Activated CD4-positive, alpha-beta T cell treated with anti-CD3 and anti-CD28 coated beads for 48 hours (primary cell): ENCODE measurements around the gene FOXP1.
"Not testable (repeated sequence)": the region's sequence is repeated elsewhere in the genome, so short reads cannot be mapped to it uniquely, and the experiment has no call there.

Experiments
- DNase-seq: peaks from one replicate; pipeline ENCODE4 v3.0.0-alpha.2; 2020

The FOXP1 gene

DNA sequence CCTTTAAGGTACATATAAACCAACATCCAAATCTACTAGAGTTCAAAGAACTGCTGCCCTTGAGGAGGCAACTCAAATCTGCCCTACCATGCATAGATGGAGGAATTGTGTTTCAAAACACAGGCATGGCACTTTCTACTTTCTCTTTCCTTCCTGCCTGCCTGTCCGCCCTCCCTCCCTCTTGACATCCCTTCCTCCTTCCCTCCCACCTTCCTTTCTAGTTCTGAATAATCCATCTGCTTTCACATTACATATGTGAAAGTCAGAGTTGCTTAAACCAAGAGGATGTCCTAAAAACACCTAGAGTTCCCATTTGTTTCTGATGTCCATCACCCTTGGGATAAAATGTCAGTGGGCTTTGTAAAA lies 537.6 kb downstream of the FOXP1 start:
- peak; percentile 50 for DNase-seq

GRCh38 chr3:71045212-71045916 lies 538.2 kb downstream of the FOXP1 start:
- DNase-seq = no peak

- DNase-seq = no peak
Observed at GRCh38 chr3:71042759-71043158, 540.8 kb downstream of the FOXP1 start.

DNA sequence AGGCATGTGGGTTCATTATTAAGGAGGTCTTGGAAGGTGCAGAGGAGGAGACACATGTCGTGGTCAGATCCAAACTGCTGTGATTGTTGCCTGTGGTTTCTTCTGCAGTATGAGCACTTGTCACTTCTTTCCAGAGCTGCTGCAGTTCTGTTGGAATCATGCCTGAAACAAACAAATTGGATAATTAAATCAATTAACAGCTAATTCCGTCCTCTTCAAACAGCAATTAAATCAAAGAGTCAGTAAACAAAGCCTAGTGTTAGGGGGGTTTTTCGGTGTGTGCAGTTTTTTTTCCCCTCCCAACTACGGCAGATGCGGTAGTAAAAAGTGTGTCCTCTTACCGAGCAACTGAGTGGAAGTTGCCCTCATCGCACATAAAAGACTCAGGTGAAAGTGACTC lies 542.2 kb downstream of the FOXP1 start:
- DNase-seq = no peak

- no peak for DNase-seq
Observed at GRCh38 chr3:71039332-71039731, 544.2 kb downstream of the FOXP1 start.

- no peak for DNase-seq
Observed at GRCh38 chr3:71037775-71038174, 545.8 kb downstream of the FOXP1 start.

- no peak for DNase-seq
Observed at GRCh38 chr3:71035886-71036285, 547.6 kb downstream of the FOXP1 start.

- no peak for DNase-seq
Observed at GRCh38 chr3:71035314-71035713, 548.2 kb downstream of the FOXP1 start.

DNA sequence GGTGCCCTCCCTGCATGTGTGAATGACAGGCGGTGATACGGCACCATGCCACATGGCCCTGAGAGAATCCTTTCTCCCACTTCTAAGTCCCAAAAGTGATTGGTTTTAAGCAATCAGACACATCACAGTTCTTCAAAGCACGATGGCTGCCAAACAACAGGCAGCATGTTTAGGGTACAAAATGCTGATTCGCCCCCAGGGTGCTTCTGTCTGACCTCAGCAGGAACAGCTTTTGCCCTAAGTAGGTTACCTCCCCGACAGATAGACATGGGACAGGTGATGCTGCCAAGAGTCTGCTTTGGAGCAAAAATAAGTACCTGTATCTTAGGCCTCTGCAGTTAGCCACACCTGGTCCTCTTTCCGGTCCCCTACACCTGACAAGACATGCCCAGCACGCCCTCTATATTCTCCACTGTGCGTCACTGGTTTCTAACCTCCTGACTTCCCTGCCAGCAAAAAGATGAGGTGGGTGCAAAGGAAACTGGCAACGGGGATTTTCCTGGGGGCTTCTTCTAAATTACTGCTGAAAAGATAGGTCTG lies 549.8 kb downstream of the FOXP1 start:
- no peak for DNase-seq

- DNase-seq = no peak
Observed at GRCh38 chr3:71031914-71032521, 551.5 kb downstream of the FOXP1 start.

GRCh38 chr3:71031181-71031580 lies 552.3 kb downstream of the FOXP1 start:
- no peak for DNase-seq

DNA sequence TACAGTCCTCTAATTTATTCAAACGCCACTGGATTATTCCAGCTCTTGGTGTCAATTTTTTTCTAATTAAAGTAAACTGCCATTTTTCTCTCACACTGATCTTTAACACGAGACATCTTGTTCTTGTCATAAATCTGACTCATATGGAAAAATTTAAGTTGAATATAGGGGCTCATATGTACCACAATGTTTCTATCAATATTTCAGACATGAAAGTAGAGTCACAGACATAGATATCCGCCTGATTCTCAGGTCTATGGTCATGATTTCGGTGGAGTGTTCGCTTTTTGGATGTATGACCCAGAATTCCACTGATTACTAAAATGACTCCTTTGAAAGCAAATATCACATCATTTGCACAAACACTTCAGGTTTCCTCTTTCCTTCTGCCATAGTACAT lies 552.8 kb downstream of the FOXP1 start:
- no peak for DNase-seq

GRCh38 chr3:71029770-71030169 lies 553.8 kb downstream of the FOXP1 start:
- DNase-seq = no peak

DNA sequence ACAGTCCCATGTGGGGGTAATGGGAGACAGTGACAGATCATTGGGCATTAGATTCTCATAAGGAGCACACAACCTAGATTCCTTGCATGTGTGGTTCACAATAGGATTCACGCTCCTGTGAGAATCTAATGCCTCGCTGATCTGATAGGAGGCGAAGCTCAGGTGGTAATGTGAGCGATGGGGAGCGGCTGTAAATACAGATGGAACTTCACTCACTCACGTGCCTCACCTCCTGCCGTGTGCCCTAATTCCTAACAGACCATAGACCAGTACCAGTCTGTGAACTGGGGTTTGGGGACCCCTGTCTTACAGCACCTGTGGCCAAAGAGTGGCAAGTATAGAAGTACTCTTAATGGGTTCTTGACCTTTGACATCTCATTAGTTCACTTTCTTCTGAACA lies 554.7 kb downstream of the FOXP1 start:
- no peak for DNase-seq

- no peak for DNase-seq
Observed at GRCh38 chr3:71028184-71028583, 555.3 kb downstream of the FOXP1 start.

DNA sequence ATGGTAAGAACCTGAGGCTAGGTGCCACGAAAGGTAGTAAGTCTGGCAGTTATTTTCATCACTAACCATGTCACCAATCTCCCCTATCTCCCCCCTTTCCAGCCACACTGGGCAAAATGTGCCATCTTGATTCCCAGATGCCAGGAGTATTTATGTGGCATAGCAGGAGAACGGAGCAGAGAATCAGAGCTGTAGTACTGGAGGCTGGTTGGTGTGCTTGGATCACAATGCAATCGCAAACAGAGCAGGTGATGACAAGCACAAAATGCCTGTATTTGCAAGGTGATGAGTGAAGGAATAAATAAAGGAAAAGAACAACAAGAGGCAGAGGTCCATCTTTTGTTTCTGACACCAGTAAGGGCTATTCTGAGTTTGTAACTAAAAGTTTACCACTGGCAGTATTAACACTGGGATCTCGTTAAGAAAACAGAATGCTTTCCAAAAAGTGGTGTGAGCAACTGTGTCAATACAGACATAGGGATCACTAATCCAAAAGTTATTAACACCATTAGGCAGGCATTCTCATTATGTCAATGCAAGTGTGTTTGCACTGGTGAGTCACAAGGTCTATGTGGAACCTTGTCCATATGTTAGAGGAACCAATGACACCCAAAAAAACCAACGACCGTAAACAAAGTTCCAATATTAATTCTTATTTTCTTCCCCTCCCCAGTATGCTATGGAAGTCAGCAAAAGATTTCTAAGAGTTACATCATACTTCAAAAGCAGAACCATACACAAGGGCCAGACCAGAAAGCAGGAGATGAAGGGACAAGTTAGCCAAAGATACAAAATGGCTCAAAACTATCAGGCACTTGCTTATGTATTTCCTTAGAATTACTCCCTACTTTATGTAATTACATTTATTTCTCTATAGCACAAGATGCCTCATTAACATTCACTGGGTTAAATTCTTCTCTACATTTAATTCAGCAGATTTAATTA lies 556.6 kb downstream of the FOXP1 start:
- no peak for DNase-seq

- DNase-seq = no peak
Observed at GRCh38 chr3:71025516-71025915, 558.0 kb downstream of the FOXP1 start.

DNA sequence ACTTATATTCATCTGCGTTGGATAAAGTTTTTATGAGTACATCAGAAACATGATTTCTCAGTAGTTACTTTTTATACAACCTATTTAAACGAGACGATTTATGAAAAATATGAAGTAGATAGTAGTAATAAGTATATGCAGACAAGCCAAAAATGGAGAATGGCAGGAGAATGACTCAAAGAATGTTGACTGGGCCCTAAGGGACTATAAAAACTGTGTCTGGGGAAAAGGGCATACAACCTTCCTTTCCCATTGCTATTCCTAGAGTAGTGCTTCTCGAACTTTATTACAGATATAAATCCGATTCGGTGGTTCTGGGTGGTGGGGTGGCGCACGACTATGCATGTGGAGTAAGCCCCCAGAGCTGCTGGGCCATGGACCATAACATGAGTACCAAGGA lies 558.5 kb downstream of the FOXP1 start:
- DNase-seq = no peak

DNA sequence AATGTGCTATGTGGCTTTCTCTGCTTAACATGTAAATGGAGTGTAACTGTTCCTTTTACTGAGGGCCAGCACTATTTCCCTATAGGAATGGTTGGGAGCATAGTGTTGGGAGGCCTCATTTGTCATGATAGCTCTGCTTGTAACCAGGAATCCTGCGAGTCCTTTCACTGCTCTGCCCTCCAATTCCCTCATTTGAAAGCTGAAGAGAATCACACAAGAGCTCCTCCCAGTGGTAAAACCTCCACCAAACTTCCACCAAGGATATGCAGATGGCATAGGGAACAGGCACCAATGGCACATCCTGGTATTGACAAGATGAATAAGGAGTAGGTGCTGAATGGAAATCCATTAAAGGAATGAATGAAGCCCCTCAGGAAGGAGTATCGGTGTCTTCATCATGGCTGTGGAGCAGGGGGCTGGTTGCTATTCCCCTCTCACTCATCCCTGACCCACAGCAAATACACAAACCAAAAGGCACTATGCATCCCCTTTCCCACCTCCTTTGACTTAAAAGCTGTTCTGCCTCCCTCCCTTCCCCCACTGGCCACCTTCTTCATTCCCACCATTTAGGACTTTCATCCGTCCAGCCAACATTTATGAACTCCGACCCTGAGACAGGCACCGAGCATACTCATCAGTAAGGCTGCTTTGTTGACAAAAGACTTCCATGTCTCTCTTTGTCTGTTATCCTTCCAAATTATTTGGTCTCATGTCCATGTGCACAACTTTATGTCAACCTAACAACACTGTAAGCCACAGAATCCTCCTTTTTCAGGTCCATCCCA lies 560.8 kb downstream of the FOXP1 start:
- no peak for DNase-seq

DNA sequence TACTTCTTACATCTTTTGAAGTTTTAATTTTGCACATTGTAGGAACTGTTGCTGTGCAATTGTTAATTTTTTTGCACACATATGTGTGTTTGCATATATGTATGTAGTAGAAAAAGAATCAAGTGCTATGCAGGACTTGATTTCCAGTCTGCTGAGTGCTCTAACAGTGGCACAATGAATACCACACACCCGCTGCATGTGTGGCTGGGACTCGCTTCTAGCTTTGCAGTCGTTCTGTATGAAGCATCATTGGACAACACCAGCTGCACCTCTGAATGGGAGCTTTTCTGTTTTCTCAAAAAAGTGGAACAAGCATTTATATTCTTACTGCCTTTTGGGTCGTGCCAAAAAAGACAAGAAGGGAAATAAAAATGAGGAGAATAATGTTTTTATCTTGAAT lies 564.7 kb downstream of the FOXP1 start:
- DNase-seq = no peak

DNA sequence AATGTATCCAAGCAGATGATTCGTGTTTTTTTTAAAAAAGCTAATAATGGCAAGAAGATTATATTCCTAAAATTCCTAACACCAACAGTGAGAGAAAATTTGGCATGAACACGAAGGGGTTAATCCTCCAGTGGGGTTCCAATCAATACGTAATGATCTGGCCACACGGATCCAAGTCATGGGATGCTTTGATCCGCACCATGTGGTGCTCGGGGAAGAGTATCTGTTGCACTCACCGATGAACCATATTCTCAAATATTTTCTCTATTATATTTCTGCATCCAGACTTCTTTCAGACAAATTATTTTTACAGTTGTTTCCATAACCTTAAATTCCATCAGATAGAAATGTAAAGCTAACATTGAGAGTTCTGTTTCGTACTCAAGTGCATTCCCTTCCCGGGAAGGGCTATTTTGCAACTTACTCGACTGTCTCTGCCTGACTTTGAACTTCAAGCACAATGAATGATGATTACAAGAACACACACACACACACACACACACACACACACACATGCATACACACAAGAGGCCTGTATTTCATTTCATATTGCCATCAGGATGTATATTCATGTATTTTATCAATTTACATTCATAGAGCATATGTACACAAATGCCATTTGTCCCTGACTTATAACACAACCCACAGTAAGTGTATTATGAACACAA lies 567.2 kb downstream of the FOXP1 start:
- DNase-seq = no peak

- not testable (repeated sequence) for DNase-seq
Observed at GRCh38 chr3:71014616-71015015, 568.9 kb downstream of the FOXP1 start.
